AG09319 (cell line): ENCODE results near the gene CEP19.

Experiments
- DNase-seq: peaks from one replicate; pipeline ENCODE4 v3.0.0-alpha.2; 2010; ENCODE audit warnings: low read depth; ENCODE audit errors: extremely low read depth
- TF ChIP-seq, protein P1 (sequence below): IDR thresholded peaks from 2 replicates; pipeline ENCODE4 v1.5.1; 2011; ENCODE audit warnings: low read depth, mild to moderate bottlenecking, inconsistent platforms, low read length, moderate library complexity

CEP19 gene

DNA sequence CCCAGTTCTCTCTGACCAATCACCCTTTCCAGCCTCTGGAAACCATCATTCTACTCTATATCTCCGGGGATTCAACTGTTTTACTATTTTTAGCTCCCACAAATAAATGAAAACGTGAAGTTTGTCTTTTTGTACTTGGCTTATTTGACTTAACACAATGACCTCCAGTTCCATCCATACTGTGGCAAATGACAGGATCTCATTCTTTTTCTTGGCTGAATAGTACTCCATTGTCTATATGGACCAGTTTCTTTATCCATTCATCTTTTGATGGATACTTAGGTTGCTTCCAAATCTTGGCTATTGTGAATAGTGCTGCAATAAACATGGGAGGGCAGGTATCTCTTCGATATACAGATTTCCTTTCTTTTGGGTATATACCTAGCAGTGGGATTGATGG lies 38.4 kb downstream of the CEP19 start:
- DNase-seq, result no peak
- TF ChIP-seq, protein P1, sequence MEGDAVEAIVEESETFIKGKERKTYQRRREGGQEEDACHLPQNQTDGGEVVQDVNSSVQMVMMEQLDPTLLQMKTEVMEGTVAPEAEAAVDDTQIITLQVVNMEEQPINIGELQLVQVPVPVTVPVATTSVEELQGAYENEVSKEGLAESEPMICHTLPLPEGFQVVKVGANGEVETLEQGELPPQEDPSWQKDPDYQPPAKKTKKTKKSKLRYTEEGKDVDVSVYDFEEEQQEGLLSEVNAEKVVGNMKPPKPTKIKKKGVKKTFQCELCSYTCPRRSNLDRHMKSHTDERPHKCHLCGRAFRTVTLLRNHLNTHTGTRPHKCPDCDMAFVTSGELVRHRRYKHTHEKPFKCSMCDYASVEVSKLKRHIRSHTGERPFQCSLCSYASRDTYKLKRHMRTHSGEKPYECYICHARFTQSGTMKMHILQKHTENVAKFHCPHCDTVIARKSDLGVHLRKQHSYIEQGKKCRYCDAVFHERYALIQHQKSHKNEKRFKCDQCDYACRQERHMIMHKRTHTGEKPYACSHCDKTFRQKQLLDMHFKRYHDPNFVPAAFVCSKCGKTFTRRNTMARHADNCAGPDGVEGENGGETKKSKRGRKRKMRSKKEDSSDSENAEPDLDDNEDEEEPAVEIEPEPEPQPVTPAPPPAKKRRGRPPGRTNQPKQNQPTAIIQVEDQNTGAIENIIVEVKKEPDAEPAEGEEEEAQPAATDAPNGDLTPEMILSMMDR, result no peak

DNA sequence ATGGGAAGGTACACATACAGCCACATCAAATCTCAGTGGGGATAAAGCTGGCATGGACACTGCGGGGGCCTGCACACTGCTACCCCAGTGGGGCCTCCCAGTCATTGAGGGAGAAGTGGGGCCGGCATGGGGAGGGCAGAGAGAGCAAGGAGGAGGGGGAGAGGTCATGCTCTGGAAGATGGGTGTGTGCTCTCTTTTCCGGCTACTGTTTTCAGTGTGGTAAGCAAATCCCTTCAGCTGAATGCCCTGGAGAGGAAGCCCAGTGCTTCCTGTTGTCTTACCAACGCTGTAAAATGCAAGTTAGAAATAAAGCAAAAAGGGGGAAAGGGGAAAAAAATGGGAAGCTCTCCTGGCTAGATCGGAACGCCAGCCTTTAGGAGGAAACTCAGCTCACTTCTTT lies 41.7 kb downstream of the CEP19 start:
- no peak for DNase-seq
- TF ChIP-seq, protein P1, result no peak

DNA sequence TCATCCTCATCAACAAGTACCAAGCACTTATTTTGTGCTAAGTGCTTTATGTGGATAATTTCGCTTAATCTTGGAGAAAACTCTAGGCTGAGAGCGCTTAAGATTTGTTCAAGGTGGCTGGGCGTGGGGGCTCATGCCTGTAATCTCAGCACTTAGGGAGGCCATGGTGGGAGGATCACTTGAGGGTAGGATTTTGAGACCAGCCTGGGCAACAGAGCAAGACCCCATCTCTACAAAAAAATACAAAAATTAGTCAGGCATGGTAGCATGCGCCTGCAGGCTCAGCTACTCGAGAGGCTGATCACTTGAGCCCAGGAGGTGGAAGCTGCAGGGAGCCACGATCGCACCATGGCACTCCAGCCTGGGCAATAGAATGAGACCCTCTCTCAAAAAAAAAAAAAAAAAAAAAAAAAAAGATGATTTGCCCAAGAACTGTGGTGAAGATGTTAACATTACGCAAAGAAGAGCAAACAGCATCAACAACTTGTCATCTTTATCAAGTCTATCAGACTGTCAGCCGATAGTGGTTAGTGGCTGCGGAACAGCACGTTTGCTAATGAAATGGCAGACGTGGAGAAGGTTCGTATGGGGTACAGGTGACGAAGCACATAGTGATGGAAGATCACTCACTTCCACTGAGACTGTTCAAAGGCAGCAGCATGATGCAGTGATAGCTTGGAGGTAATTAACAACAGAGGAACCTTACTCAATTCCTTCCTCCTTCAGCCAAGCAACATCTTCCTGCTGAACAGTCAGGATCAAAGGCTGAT lies 44.8 kb downstream of the CEP19 start:
- TF ChIP-seq, protein P1, result no peak
- DNase-seq, result no peak

DNA sequence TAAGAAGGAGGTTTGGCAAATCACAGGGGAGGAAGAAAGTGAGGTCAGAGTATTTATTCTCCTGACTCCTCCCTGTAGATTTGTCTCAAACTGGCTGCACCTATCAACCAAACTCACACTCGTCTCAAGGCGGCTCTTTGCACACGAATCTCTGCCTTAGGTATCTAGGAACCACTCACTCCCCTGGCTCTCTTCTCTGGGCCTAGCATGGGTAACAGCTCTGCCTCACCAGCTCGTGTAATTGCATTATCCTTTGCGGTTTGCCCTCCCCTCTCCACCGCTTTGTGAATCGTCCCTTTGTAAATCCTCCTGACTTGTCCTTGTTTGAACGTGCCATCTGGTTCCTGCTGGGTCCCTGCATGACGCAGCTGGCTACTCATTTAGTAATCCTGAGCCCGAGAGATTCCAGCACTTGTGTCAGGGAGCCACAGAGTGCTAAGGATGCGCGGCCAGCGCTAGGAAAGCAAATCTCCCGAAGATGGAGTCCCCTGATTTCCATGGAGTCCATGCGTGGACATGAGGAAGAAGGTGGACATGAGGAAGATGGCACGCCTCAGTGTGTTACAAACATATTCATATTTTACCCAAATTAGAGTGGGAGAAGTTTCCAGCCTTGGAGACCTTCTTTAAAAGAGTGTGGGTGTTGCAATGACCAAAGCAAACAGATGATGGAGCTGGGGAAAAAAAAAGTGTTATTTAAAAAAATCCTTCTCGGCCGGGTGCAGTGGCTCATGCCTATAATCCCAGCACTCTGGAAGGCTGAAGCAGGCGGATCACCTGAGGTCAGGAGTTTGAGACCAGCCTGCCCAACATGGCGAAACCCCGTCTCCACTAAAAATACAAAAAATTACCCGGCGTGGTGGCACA lies 45.8 kb downstream of the CEP19 start:
- TF ChIP-seq, protein P1, result no peak
- DNase-seq, result no peak

DNA sequence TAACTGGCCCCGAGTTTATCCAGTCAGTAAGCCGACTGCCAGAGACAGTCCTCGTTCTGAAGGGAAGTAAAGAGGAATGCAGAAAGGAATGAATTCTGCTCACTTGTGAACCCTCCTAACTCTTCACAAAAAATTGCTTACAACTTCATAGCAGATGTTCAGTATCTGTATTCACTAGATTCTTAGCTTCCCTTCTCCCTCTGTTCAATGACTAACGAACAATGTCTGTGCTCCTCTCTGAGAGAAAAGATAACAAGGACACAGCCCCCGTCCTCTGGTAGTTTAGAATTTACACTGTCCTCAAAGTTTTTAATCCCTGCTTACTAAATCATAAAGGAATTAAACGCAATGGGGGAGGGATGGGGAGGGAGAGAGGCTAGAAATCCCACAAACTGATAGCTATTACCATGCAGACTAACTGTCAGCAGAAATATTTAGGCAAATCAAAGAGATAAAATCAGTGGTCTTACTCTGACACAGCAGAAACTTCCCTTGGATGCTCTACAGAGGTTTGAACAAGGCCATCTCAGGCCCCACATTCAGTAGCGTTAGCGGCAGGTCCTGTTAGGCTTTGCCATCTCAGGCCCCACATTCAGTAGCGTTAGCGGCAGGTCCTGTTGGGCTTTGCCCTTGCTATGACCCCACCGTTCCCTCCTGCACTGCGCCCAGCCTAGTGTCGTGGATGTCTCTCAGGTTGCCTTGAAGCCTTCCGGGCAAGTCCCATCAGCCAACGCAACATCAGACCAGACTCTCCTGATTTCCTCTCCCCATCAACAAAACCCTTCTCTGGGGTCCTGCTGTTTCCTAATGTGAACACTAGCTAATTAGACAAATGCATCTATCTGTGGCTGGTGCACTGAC lies 49.1 kb downstream of the CEP19 start:
- TF ChIP-seq, protein P1, result no peak
- no peak for DNase-seq

DNA sequence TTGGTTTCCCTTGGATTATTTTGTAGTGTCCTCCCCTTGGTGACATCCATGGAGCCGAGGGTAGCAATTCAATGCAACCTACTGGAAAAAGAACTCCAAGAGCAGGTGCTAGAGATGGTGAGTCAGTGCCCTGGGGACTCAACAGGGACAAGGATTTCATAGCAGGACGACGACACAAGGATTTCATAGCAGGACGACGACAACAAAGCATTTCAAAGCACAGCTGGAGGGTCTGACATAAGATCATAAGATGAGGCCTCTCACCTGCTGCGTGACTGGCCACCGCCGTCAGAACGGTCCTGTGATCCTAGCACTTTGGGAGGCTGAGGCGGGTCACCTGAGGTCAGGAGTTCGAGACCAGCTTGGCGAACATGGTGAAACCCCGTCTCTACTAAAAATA lies 50.0 kb downstream of the CEP19 start:
- DNase-seq, result no peak
- TF ChIP-seq, protein P1, result no peak
